ENCODE measurements around the gene TBC1D1.

DNA sequence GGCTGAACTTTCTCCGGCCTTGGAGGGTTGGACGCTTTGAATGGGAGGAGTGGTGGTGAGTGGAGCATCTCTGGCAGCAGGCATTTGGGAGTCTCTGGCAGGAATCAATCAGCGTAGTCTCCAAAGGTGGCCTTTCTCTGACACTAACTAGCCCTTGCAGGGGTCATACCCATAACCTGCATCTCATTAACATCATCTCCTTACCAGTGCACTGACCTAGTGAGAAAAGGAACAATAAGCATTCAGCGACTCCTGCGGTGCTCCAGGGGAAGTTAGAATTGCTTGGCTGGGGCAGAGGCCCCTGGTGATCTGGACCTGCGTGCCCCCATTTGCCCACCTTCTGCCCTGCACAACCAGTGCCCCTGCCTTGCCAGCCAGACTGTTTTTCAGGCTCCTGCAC, 231.2 kb downstream of the TBC1D1 start:
- TF ChIP-seq, protein P1, sequence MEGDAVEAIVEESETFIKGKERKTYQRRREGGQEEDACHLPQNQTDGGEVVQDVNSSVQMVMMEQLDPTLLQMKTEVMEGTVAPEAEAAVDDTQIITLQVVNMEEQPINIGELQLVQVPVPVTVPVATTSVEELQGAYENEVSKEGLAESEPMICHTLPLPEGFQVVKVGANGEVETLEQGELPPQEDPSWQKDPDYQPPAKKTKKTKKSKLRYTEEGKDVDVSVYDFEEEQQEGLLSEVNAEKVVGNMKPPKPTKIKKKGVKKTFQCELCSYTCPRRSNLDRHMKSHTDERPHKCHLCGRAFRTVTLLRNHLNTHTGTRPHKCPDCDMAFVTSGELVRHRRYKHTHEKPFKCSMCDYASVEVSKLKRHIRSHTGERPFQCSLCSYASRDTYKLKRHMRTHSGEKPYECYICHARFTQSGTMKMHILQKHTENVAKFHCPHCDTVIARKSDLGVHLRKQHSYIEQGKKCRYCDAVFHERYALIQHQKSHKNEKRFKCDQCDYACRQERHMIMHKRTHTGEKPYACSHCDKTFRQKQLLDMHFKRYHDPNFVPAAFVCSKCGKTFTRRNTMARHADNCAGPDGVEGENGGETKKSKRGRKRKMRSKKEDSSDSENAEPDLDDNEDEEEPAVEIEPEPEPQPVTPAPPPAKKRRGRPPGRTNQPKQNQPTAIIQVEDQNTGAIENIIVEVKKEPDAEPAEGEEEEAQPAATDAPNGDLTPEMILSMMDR (IDR thresholded peaks at IDR 0.05; ENCODE audit: poor library complexity, severe bottlenecking), result no peak
- no peak for TF ChIP-seq POLR2AphosphoS5 (IDR thresholded peaks at IDR 0.05)
- TF ChIP-seq EP300 (conservative IDR thresholded peaks at IDR 0.05; ENCODE audit: poor library complexity, severe bottlenecking), result no peak
- TF ChIP-seq, protein P2, sequence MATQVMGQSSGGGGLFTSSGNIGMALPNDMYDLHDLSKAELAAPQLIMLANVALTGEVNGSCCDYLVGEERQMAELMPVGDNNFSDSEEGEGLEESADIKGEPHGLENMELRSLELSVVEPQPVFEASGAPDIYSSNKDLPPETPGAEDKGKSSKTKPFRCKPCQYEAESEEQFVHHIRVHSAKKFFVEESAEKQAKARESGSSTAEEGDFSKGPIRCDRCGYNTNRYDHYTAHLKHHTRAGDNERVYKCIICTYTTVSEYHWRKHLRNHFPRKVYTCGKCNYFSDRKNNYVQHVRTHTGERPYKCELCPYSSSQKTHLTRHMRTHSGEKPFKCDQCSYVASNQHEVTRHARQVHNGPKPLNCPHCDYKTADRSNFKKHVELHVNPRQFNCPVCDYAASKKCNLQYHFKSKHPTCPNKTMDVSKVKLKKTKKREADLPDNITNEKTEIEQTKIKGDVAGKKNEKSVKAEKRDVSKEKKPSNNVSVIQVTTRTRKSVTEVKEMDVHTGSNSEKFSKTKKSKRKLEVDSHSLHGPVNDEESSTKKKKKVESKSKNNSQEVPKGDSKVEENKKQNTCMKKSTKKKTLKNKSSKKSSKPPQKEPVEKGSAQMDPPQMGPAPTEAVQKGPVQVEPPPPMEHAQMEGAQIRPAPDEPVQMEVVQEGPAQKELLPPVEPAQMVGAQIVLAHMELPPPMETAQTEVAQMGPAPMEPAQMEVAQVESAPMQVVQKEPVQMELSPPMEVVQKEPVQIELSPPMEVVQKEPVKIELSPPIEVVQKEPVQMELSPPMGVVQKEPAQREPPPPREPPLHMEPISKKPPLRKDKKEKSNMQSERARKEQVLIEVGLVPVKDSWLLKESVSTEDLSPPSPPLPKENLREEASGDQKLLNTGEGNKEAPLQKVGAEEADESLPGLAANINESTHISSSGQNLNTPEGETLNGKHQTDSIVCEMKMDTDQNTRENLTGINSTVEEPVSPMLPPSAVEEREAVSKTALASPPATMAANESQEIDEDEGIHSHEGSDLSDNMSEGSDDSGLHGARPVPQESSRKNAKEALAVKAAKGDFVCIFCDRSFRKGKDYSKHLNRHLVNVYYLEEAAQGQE (IDR thresholded peaks at IDR 0.05; ENCODE audit: borderline replicate concordance), result no peak
- no peak for TF ChIP-seq EZH2 (IDR thresholded peaks at IDR 0.05; ENCODE audit: borderline replicate concordance, insufficient read depth, low read length, poor library complexity, severe bottlenecking)
- TF ChIP-seq RAD21 (conservative IDR thresholded peaks at IDR 0.05), result no peak

Data from neural cell (in vitro differentiated cells).